Skeletal muscle tissue (tissue), 4 donors: ENCODE measurements around the gene SLC22A3. TPM values are rescaled to one million over a fixed set of nuclear protein-coding genes. Genes with fewer than 3 reads are reported as not detected.

Experiments
- H3K27ac ChIP-seq: one replicate; pipeline ENCODE4 v1.7.0; 2013; ENCODE audit warnings: mild to moderate bottlenecking, low read depth, low read length, inconsistent platforms
- H3K27me3 ChIP-seq, 3 donors: one replicate each; pipeline ENCODE4 v1.7.0; 2013; ENCODE audit warnings: low read length in 3 of 3; ENCODE audit not compliant: control insufficient read depth in 3 of 3, insufficient read depth in 3 of 3
- H3K36me3 ChIP-seq, 3 donors: one replicate each; pipeline ENCODE4 v1.7.0; 2013; ENCODE audit warnings: low read length in 3 of 3; ENCODE audit not compliant: control insufficient read depth in 3 of 3, insufficient read depth in 3 of 3
- H3K4me1 ChIP-seq, 3 donors: one replicate each; pipeline ENCODE4 v1.7.0; 2013; ENCODE audit warnings: low read length in 3 of 3, mild to moderate bottlenecking in 3 of 3; ENCODE audit not compliant: control insufficient read depth in 3 of 3, insufficient read depth in 3 of 3
- H3K4me3 ChIP-seq, 3 donors: one replicate each; pipeline ENCODE4 v1.7.0; 2013; ENCODE audit warnings: low read length in 3 of 3
- H3K9ac ChIP-seq, 3 donors: one replicate each; pipeline ENCODE4 v1.7.0; 2013; ENCODE audit warnings: low read length in 3 of 3, mild to moderate bottlenecking in 3 of 3, moderate library complexity in 2 of 3, low read depth in 1 of 3
- H3K9me3 ChIP-seq, 3 donors: one replicate each; pipeline ENCODE4 v1.7.0; 2013; ENCODE audit warnings: low read length in 3 of 3; ENCODE audit not compliant: control insufficient read depth in 3 of 3
- total RNA-seq: library from RNA; depleted of rRNA; stranded (reverse); fragments of >200 nt; gene quantifications from one replicate; pipeline ENCODE4 v1.2.3, GENCODE V29; 2014
- donor health status: Osteomylitis.

Gene SLC22A3
- total RNA-seq, 1 donor from 2014 or later: 8.4 TPM

GRCh38 chr6:160333101-160333500 lies 15.1 kb upstream of the SLC22A3 start:
- Histone ChIP-seq H3K27ac (no peak overlapping the region), H3K4me3 (no peak overlapping the region), H3K27me3 (no peaks in the 10 kb centered on the region), H3K9ac (no peak overlapping the region), H3K36me3 (no peaks in the 10 kb centered on the region), H3K9me3 (no peaks in the 10 kb centered on the region), H3K4me1 (peaks cover 0 to 16% (median 13%) of the 10 kb centered on the region in 3 donors)

GRCh38 chr6:160333841-160334240 lies 14.3 kb upstream of the SLC22A3 start:
- Histone ChIP-seq H3K36me3 (no peaks in the 10 kb centered on the region), H3K4me3 (no peak overlapping the region), H3K9me3 (no peaks in the 10 kb centered on the region), H3K27ac (no peak overlapping the region), H3K4me1 (peaks cover 0 to 12% (median 8%) of the 10 kb centered on the region in 3 donors), H3K9ac (no peak overlapping the region), H3K27me3 (no peaks in the 10 kb centered on the region)

GRCh38 chr6:160336200-160336599 lies 12.0 kb upstream of the SLC22A3 start:
- Histone ChIP-seq H3K27ac (no peak overlapping the region), H3K9me3 (no peaks in the 10 kb centered on the region), H3K36me3 (no peaks in the 10 kb centered on the region), H3K9ac (no peak overlapping the region), H3K27me3 (no peaks in the 10 kb centered on the region), H3K4me1 (peaks cover 0 to 5% (median 3%) of the 10 kb centered on the region in 3 donors), H3K4me3 (no peak overlapping the region)

- no peaks in the 10 kb centered on the region for H3K27me3 ChIP-seq
Measured at GRCh38 chr6:160337301-160337700, 10.9 kb upstream of the SLC22A3 start.

GRCh38 chr6:160337991-160338390 lies 10.2 kb upstream of the SLC22A3 start:
- H3K36me3 ChIP-seq: no peaks in the 10 kb centered on the region
- H3K9me3 ChIP-seq: no peaks in the 10 kb centered on the region
- peaks cover 0 to 3% (median 0%) of the 10 kb centered on the region in 3 donors for H3K4me1 ChIP-seq
- no peak overlapping the region for H3K27ac ChIP-seq
- no peaks in the 10 kb centered on the region for H3K27me3 ChIP-seq
- H3K9ac ChIP-seq: no peak overlapping the region
- no peak overlapping the region for H3K4me3 ChIP-seq

More at GRCh38 chr6:160337301-160337700, 10.9 kb upstream of the SLC22A3 start:
- Histone ChIP-seq H3K4me3 (no peak overlapping the region), H3K4me1 (peaks cover 0 to 3% (median 0%) of the 10 kb centered on the region in 3 donors), H3K9me3 (no peaks in the 10 kb centered on the region), H3K9ac (no peak overlapping the region), H3K36me3 (no peaks in the 10 kb centered on the region), H3K27ac (no peak overlapping the region)

- no peaks in the 10 kb centered on the region for H3K27me3 ChIP-seq
- no peak overlapping the region for H3K4me3 ChIP-seq
- H3K36me3 ChIP-seq: no peaks in the 10 kb centered on the region
Measured at GRCh38 chr6:160343144-160343543, 5.0 kb upstream of the SLC22A3 start.

GRCh38 chr6:160344271-160344670 lies 3.9 kb upstream of the SLC22A3 start:
- Histone ChIP-seq H3K36me3 (peaks cover 0 to 3% (median 0%) of the 10 kb centered on the region in 3 donors), H3K4me1 (peaks cover 0 to 8% (median 2%) of the 10 kb centered on the region in 3 donors), H3K27me3 (peaks cover 0 to 6% (median 0%) of the 10 kb centered on the region in 3 donors), H3K9ac (no peak overlapping the region), H3K27ac (no peak overlapping the region), H3K9me3 (no peaks in the 10 kb centered on the region), H3K4me3 (no peak overlapping the region)

More at GRCh38 chr6:160343144-160343543, 5.0 kb upstream of the SLC22A3 start:
- Histone ChIP-seq H3K4me1 (no peaks in the 10 kb centered on the region), H3K27ac (no peak overlapping the region), H3K9ac (no peak overlapping the region), H3K9me3 (no peaks in the 10 kb centered on the region)

- Histone ChIP-seq H3K27ac (no peak overlapping the region), H3K27me3 (peaks cover 0 to 19% (median 9%) of the 10 kb centered on the region in 3 donors)
Measured at GRCh38 chr6:160347259-160348222, 637 bp upstream of the SLC22A3 start.

GRCh38 chr6:160349020-160349441 lies 853 bp downstream of the SLC22A3 start:
- Histone ChIP-seq H3K9me3 (no peaks in the 10 kb centered on the region), H3K4me3 (peak overlapping the region; percentile 60 to 88 (median 73)), H3K9ac (peak overlapping the region; percentile 52 to 91 (median 68)), H3K36me3 (peaks cover 0 to 8% (median 0%) of the 10 kb centered on the region in 3 donors), H3K27me3 (peaks cover 0 to 19% (median 9%) of the 10 kb centered on the region in 3 donors), H3K27ac (peak overlapping the region; percentile 64), H3K4me1 (peaks cover 12 to 22% (median 13%) of the 10 kb centered on the region in 3 donors)

More at GRCh38 chr6:160347259-160348222, 637 bp upstream of the SLC22A3 start:
- peaks cover 0 to 8% (median 0%) of the 10 kb centered on the region in 3 donors for H3K36me3 ChIP-seq
- peak overlapping the region in 1 of 3 donors; percentile 91 for H3K9ac ChIP-seq
- H3K4me3 ChIP-seq: peak overlapping the region in 2 of 3 donors; percentile 35 to 73
- H3K4me1 ChIP-seq: peaks cover 5 to 18% (median 13%) of the 10 kb centered on the region in 3 donors
- no peaks in the 10 kb centered on the region for H3K9me3 ChIP-seq
